ENCODE measurements around the gene PTPRT. TPM values are rescaled to one million over a fixed set of nuclear protein-coding genes. Genes with fewer than 3 reads are reported as not detected.
"Not testable (repeated sequence)": the region's sequence is repeated elsewhere in the genome, so short reads cannot be mapped to it uniquely, and the experiment has no call there.

The PTPRT gene
- polyA plus RNA-seq, 1 of the 3 experiments (the other 2 are of a cell fraction) = not detected

GRCh38 chr20:42901689-42902440, 287.8 kb downstream of the PTPRT start (continued):
- TF ChIP-seq TEAD4 (IDR thresholded peaks at IDR 0.05; ENCODE audit: borderline replicate concordance, insufficient read depth) = no peak
- no peak for TF ChIP-seq EZH2phosphoT487 (IDR thresholded peaks at IDR 0.05; ENCODE audit: borderline replicate concordance, low read depth)
- no peak for TF ChIP-seq GABPA (IDR thresholded peaks at IDR 0.05; ENCODE audit: low read depth)
- TF ChIP-seq RCOR1 (IDR thresholded peaks at IDR 0.05; ENCODE audit: low read length) = no peak
- TF ChIP-seq SIN3A (IDR thresholded peaks at IDR 0.05; ENCODE audit: borderline replicate concordance, low read depth, low read length) = no peak
- TF ChIP-seq IRF3 (IDR thresholded peaks at IDR 0.05; ENCODE audit: low read depth, low read length) = no peak
- TF ChIP-seq FOSL2 (IDR thresholded peaks at IDR 0.05; ENCODE audit: borderline replicate concordance, low read depth) = no peak
- no peak for TF ChIP-seq TCF12 (IDR thresholded peaks at IDR 0.05)

- H3K4me2 ChIP-seq; H4K20me1 ChIP-seq (ENCODE audit: insufficient read depth); POLR2A ChIA-PET; H2AFZ ChIP-seq (ENCODE audit: low read depth); H3K4me1 ChIP-seq (ENCODE audit: control insufficient read depth in 1 of 2, insufficient read depth in 2 of 2, low read depth in 1 of 2, low read length in 1 of 2); H3K4me3 ChIP-seq (ENCODE audit: low read depth in 2 of 2, low read length in 1 of 2); H3K27me3 ChIP-seq (ENCODE audit: insufficient read depth); DNase-seq; H3K9me2 ChIP-seq; H3K79me2 ChIP-seq (ENCODE audit: insufficient read depth); H3K9me3 ChIP-seq; H3K27ac ChIP-seq (ENCODE audit: low read depth in 2 of 2, low read length in 1 of 2); H3K36me3 ChIP-seq (replicated peaks in 1 of 2; ENCODE audit: control insufficient read depth in 1 of 2, insufficient read depth in 2 of 2, low read length in 1 of 2); CTCF ChIA-PET; H3F3A ChIP-seq (replicated peaks; ENCODE audit: insufficient read depth); H3K9ac ChIP-seq: not testable (repeated sequence)
- WGBS (ENCODE audit: low lambda C conversion rate) = 17% methylated on average over 5 of the region's 5 CpGs
These were observed 288.9 kb downstream of the PTPRT start for GRCh38 chr20:42900764-42901163.

DNA sequence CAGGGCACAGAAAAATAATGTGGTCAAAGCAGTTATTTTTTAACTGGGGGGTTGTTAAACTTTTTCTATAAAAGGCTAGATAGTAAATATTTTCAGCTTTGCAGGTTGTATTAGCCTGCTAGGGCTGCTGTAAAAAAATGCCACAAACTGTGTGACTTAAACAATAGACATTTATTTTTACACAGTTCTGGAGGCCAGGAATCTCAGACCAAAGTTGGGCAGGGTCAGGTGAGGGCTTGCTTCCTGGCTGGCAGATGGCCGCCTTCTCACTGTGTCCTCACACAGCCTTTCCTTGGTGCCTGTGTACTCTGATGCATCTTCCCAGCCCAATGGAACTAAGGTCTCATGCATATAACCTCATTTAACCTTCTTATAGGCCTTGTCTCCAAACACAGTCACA, 294.7 kb downstream of the PTPRT start:
- Histone ChIP-seq H2AFZ (ENCODE audit: low read depth) (no peak overlapping the region), H3F3A (replicated peaks; ENCODE audit: insufficient read depth) (no peaks in the 10 kb centered on the region), H3K4me2 (no peak overlapping the region), H3K36me3 (replicated peaks in 1 of 2; ENCODE audit: control insufficient read depth in 1 of 2, insufficient read depth in 2 of 2, low read length in 1 of 2) (no peaks in the 10 kb centered on the region), H3K79me2 (ENCODE audit: insufficient read depth) (no peaks in the 10 kb centered on the region), H3K4me1 (ENCODE audit: control insufficient read depth in 1 of 2, insufficient read depth in 2 of 2, low read depth in 1 of 2, low read length in 1 of 2) (no peaks in the 10 kb centered on the region), H4K20me1 (ENCODE audit: insufficient read depth) (no peaks in the 10 kb centered on the region), H3K4me3 (ENCODE audit: low read depth in 2 of 2, low read length in 1 of 2) (no peak overlapping the region), H3K9me2 (no peaks in the 10 kb centered on the region), H3K9me3 (no peaks in the 10 kb centered on the region), H3K9ac (no peak overlapping the region), H3K27me3 (ENCODE audit: insufficient read depth) (no peaks in the 10 kb centered on the region), H3K27ac (ENCODE audit: low read depth in 2 of 2, low read length in 1 of 2) (no peak overlapping the region)
- 44% methylated on average over 1 of the region's 1 CpG for WGBS (ENCODE audit: low lambda C conversion rate)
- DNase-seq = no peak
- POLR2A ChIA-PET = no interaction called here
- CTCF ChIA-PET = no interaction called here
- TF ChIP-seq MEF2A (IDR thresholded peaks at IDR 0.05; ENCODE audit: borderline replicate concordance, low read depth) (no peak), CTCF (IDR thresholded peaks at IDR 0.05) (no peak), USF1 (IDR thresholded peaks at IDR 0.05; ENCODE audit: borderline replicate concordance, low read depth) (no peak), RAD21 (IDR thresholded peaks at IDR 0.05; ENCODE audit: low read length) (no peak), TAF1 (IDR thresholded peaks at IDR 0.05; ENCODE audit: borderline replicate concordance, low read depth, low read length) (no peak), NRF1 (IDR thresholded peaks at IDR 0.05; ENCODE audit: low read depth, low read length) (no peak), IRF3 (IDR thresholded peaks at IDR 0.05; ENCODE audit: low read depth, low read length) (no peak), POLR2AphosphoS5 (IDR thresholded peaks at IDR 0.05; ENCODE audit: low read depth, low read length) (no peak), ZBTB33 (IDR thresholded peaks at IDR 0.05; ENCODE audit: borderline replicate concordance, low read depth) (no peak), RXRA (IDR thresholded peaks at IDR 0.05; ENCODE audit: borderline replicate concordance, low read depth) (no peak), CHD2 (IDR thresholded peaks at IDR 0.05; ENCODE audit: low read length, partially characterized antibody) (no peak), EP300 (IDR thresholded peaks at IDR 0.05; ENCODE audit: borderline replicate concordance in 1 of 2, low read depth in 1 of 2, low read length in 1 of 2) (no peak), RCOR1 (IDR thresholded peaks at IDR 0.05; ENCODE audit: low read length) (no peak)

Data from SK-N-SH (cell line).